HG02623 (cell line): ENCODE measurements around the gene PLA2G4C.

ENCODE experiments used
- ATAC-seq: cut with Tn5 transposase; IDR thresholded peaks from one replicate; pipeline ENCODE4 v1.9.1; 2021; ENCODE audit warnings: moderate library complexity; ENCODE audit not compliant: unreplicated experiment

Gene PLA2G4C, protein sequence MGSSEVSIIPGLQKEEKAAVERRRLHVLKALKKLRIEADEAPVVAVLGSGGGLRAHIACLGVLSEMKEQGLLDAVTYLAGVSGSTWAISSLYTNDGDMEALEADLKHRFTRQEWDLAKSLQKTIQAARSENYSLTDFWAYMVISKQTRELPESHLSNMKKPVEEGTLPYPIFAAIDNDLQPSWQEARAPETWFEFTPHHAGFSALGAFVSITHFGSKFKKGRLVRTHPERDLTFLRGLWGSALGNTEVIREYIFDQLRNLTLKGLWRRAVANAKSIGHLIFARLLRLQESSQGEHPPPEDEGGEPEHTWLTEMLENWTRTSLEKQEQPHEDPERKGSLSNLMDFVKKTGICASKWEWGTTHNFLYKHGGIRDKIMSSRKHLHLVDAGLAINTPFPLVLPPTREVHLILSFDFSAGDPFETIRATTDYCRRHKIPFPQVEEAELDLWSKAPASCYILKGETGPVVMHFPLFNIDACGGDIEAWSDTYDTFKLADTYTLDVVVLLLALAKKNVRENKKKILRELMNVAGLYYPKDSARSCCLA

DNA sequence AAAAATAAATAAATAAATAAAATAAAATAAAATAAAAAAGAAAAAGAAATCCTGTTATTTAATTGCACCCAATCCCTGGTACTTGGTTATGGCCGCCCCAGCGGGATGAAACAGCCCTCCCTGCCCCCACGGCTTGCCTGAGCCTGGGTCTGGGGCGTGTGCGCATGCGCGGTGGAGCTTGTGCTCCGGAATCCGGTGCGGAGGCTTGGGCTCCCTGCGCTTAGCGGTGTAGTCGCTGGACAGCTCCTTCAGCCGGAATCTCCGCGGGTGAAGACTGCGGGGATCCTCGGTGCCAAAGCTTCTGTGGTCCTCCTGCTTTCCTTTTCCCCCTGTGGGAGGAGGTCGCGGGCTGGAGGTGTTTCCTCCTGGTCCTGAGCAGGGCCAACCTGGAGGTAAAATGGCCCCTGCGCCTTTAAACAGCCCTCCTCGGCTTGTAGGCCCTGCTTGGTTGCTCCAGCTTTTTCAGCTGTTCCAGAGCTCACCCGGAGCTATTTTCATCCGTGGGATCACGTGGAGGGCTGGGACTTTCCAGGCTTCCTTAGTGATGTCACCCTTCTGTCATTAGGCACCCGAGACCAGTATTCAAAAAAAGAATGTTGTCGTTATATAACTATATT lies at the start of gene PLA2G4C:
TSS of gene PLA2G4C (minus strand) at position 468 of the 617 bp plus-strand sequence. CDS start 4,288 bp downstream, outside the sequence.
- ATAC-seq: no peak

DNA sequence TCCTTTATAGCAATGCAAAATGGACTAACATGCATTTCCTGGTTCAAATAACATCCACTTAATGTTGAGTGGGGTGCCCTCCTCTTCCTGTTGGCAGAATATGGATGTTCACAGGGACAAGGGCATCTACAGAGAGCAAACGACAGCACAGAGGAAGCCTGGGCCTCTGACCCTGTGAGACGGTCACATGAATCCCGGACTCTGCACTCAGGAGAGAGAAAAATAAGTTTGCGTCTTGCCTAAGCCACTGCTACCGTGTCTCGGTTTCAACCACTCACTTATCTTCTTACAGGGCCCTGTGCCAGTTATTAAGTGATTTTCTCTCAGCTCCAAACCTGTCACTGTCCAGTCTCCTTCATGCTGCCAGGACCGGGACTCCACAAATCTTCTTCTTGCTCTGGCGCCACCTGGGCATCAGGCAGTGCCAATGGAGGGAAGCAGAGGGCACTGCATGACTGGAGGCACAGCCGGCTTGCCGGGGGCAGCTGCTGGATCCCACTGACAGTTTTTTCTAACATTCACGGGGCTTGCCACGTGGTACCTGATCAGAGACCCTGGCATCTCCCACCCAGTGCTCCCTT lies 47.7 kb upstream of the PLA2G4C start:
- no peak for ATAC-seq

DNA sequence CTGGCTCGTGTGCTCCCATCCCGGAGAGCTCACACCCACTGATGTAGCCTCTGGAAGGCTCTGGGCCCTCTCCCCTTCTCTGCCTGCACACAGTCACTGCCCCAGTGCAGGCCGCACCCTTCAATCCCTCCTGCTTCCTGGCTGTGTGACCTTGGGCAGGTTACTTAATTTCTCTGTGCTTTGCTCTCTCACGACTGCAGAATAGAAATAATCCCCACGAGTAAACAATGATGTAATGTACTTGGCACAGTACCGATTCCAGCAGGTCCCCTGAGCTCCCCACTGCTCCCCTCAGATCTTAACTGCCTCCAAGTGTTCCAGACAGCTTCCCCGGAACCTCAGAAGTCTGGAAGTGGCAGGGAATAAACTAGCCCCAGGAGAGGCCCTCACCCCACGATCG lies 43.4 kb upstream of the PLA2G4C start:
- ATAC-seq: no peak

DNA sequence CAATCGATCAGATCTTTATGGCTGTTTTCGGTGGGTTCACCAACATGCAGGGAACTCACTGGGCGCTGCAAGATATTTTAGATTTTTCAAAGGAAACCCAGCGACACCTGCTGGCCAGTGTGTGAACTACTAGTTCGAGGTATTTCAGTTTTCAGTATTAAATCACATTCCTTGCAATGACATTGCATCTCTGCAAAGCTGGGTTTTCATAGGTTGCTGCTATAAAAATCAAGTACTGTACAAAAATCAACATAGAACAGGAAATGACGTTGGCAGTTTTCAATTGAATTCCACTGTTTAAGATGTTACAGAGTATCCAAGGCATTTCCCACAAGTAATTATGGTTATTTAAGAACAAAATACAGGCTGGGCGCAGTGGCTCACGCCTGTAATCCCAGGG lies 41.9 kb upstream of the PLA2G4C start:
- no peak for ATAC-seq

DNA sequence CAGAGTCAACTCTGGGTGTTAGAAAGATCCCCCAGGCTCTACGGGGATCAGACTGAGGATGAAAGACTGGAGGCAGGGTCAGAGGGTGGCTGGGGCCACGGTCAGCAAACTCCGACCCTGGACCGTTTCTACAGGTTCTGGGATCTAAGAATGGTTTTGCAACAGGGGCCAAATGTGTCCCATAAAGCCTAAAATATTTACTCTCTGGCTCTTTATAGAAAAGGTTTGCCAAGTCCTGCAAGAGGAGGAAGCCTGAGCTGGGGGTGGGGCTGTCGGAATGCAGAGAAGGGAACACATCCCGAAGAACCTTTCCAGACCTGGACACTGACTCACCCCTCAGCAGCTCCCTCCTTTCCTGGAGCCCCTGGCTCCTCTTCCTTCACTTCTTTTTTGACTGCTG lies 38.8 kb upstream of the PLA2G4C start:
- no peak for ATAC-seq

DNA sequence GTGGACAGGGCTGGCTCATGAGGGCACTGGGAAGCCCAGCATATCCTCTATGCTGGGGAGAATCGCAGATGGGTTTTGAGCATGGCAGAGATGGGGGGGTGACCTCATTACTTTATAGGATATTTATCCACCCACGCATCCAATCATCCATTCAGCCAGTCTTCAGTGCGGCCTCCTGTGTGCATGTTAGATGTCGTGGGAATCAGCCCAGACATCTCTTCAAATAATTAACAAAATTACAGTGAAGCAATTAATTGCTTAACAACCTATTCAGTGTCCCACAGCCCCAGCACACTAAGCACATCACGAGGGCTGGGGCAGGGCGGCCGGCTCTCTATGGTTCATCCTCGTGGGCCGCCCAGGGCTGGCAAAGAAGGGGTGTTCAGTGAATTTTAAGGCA lies 38.0 kb upstream of the PLA2G4C start:
- ATAC-seq: no peak

DNA sequence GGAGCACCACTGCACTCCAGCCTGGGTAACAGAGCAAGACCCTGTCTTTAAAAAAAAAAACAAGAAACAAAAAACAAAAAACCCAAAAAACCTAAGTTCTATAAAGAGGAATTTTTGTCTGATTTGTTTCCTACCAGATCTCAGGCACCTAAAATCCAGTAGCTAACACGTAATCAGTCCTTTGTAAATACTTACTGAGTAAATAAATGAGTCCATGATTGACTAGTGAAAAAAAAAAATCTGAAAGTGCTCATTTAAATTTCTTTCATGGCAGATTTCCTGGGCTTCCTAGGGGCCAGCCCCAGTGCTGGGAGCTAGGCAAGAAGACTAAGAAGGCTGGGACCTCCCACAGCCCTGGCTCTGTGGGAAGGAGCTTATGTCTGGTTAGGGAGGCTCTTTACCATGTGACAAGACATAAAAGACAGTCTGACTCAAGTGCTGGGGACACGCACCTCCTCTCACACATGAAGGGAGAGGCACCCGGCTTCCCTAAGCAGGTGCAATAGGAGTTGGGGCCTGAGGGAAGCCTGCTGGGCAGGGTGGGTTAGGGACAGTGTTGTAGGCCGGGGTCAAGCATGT lies 37.1 kb upstream of the PLA2G4C start:
- no peak for ATAC-seq

DNA sequence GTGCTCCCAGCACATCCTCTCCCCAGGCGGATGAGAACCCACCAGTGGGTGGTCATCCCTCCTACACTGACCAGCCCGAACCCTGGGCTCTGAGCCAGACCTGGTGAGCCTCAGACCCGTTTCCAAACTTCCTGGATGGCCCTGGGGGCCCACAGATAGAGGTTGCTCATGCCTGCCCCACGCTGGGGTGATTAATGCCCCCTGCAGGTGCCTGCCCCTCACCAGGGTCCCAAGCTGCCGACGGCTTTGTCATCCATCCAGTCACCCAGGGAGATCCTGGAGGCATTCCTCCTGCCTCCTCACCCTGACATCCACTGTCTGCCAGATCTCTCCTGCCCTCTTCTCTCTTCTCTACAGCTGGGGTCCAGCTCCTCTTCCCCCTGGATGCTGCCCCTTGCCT lies 28.4 kb upstream of the PLA2G4C start:
- no peak for ATAC-seq

DNA sequence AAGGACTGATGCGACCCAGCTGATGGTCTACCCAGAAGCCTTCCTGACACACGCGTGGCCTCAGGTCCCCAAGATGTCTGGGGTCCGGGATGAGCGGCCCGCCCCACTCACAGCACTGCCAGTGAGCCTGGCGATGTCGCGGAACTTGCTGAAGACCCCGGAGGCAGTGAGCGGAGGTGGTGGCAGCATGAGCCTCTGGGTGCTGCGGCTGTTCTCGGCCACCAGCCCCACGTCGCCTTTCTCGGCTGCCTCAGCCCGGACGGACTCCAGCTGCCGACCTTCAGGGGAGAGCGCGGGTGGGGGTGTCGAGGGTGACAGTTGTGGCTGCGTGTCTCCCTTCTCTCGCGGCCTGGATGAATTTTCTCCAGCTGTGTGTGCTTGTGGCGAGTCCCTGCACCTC lies 26.8 kb upstream of the PLA2G4C start:
- no peak for ATAC-seq

DNA sequence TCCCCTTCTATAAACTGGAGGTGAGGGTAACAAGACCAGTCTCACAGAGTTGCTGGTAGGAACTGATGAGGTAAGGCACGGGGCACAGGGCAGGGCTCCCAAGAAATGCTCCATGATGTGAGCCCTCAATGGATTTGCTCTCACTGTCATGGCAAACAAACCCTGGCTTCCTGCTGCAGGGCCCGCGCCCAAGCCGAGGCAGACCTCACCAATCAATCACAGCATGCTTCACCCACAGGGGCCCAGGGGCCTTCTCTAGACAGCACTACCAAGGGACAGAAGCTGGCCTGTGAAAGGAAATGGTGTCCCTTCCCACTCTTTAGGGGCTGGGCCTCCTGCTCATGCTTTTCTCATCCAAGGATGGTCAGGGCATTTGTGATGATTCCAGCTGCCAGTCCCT lies 25.9 kb upstream of the PLA2G4C start:
- ATAC-seq: no peak

DNA sequence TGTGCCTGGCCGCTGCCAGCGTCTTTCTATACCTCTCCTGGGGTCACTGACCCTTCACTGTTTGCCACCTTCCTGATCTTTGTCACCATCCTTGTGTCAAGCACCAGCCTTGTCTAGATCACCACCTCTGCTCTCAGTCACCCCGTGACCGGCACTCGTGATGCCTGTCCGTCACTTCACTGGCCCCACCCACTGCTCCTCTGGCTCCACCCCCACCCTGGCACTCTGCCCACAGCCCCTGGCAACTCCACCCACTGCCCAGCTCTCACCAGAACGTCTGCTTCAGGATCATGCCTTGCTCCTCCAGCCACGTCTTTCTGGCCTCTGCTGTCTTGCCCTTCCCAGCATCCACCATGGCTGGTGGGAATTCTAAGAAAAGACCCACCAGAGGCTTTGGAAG lies 24.8 kb upstream of the PLA2G4C start:
- ATAC-seq: no peak

DNA sequence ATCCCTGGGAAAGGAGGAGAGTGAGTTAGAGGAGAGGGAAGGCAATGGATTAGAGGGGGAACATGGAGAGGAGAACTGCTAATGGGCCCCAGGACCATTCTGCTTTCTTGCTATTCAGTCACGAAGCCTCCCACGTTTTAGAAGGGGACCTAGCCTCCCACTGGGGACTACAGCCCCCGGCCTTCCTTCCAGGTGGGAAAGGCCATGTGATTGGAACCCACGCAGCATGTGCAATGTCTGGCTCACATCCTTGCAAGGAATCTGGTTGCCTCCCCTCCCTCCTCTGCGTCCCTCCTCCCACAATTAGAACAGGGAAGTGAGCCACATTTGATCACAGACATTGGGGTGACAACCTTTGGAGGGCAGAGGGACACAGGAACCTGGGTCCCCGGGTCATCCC lies 22.5 kb upstream of the PLA2G4C start:
- ATAC-seq: no peak

DNA sequence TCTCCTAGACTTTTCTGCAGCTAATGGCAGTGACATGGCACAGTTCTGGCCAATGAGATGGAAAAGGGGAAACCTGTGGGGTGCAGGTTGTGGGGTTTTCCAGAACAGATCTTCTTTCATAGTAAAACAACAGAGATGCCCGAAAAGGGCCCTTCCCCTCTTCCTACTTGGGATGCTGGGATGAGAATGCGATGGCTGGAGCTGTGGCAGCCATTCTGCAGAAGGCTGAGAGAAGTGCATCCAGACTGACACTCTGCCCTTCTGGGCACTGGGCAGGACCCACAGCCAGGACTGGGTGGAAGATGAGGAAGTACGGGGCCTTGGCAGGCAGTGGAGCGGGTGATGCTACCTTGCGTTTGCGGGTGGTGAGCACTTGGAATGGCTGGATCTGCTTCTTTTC lies 16.9 kb upstream of the PLA2G4C start:
- ATAC-seq: no peak

DNA sequence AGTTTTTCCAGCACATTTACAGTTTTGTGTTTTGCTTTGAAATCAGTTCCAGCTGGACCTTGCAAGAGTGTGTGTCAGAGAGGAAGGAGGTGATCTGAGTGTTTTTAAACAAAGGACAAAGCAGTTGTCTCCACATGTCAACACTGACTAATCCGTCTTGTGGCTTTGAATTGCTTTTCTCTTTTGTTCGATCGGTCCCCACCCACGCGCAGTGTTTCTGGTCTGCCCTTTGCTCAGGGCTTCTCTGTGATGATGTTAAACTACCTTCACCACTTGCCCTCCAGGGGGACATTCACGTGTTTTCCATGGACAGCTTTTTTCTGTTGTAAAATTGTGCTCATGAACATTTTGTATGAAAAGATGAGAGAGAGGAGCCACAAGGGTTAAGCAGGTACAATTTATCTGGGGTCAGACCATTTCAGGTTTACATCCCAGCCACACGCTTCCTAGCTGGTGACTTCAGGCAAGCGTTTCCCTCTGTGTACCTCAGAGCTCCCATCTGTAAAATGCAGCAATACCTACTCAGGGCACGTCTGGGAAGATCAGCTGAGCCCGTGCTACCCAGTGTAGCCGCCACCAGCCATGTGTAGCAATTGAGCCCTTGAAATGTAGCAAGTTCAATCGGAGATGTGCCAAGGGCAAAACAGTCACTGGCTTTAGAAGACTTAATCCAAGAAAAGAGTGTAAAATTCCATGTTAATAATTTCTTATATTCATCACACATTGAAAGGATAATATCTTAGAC lies 13.5 kb upstream of the PLA2G4C start:
- ATAC-seq: no peak

DNA sequence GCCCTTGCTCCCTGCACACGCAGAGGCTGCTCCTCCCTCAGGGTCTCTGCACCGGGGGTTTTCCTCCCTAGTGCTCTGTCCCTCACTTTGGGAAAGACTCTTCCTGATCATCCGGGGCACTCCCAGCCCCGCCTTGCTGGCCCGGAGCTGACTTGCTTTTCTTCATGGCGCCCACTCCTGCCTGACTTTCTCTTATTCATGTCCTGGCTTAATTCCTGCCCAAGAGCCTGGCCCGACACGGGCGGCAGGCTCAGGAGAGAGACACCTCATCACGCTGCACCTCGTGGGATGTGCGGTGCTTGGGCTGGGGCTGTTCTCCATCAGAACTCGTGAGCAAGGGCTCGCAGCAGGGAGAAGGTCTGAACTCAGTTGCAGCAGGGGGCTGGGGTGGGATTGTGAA lies 11.8 kb upstream of the PLA2G4C start:
- ATAC-seq: no peak

DNA sequence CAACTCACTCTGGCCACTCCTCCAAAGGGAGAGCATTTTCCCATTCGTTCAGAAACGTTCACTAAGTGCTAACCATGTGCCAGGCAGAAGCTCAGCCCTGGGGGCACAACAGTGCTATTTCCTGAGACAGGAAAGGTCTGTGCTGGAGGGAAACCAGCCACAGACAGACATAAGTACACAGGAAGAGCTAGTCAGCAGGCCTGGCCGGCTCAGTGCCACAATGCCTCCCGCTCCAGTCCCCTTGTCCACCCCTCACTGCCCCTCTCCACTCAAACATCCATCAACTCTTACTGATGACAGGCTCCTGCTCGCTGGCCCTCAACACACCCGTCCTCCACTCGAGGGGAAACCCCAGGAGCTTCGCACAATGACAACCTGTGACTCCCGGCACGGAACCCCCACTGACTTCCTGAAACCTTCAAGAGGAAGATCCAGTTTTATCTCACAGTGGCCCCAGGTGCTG lies 11.3 kb upstream of the PLA2G4C start:
- ATAC-seq: no peak

DNA sequence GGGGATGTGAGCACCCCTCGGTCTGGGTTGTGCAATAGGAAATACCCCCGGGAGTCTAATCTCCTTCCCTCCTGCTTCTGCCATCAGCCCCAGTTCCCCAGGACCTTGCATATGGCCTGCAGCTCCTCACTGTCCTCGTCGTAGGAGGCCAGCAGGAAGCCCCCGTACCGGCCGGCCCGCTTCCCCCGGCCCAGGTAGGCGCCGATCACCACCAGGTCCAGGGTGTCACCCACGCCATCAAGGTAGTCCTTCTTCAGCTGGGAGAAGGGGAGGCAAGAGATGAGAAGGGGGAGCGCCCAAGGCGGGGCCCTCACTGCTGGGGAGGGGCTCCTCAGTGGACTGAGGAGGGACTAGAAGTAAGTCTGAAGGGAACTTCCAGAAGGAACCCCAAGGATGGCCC lies 10.4 kb upstream of the PLA2G4C start:
- ATAC-seq: no peak

DNA sequence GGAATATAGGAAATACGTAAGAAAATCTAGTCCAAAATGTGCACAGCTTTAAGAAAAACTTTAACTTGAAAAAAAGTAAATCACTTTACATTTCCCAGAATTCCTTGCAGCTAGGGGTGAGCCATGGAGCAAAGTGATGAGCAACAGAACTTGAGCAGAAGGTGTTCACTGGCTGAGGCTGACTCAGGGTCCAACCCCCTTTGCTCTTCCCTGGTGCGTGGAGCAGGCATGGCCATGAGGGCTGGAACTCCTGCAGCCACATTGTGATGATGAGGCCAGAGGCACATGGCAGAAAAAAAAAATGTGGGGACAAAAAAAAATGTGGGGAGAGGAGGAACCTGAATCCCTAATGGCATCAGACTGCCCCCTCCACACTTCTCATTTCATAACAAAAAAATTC lies 9.9 kb upstream of the PLA2G4C start:
- no peak for ATAC-seq

DNA sequence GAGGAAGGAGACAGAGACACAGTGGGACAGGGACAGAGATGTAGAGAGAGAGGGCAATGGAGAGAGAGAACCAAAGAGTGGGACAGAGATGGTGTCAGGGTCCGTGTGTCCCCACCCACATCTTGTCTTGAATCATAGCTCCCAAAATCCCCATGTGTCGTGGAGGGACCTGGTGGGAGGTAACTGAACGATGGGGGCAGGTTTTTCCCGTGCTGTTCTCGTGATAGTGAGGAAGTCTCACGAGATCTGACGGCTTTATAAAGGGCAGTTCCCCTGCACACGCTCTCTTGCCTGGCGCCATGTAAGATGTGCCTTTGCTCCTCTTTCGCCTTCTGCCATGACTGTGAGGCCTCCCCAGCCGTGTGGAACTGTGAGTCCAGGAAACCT lies 7.5 kb upstream of the PLA2G4C start:
- ATAC-seq: no peak

DNA sequence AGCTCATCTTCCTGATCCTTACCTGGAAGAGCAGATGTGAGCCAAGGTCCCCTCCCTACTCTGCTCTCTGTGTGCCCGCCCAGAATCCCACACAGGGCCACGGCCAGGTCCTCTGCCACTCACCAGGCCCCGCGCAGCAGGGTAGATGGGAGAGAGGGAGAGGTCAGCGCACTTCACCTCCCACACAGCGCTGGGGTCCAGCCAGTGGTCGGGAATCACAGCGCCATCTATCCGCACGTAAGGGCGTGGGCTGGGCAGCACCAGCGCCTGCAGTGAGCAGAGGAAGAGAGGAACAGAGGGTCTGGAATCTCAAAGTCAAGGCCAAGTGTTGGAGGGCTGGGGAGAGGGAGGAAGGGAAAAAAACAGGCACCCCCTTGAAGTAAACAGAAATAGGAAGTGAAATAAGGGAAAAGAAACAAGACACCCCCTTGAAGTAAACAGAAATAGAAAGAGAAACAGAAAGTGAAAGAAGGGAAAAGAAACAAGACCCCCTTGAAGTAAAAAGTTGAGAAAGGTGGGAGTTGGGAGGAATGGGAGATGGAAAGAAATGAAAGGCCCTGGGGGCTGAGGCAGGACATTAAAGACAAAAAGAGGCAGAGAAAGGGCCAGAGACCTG lies 7.0 kb upstream of the PLA2G4C start:
- no peak for ATAC-seq
